DOHH2 (cell line): ENCODE data around the gene ARRDC2.

Source experiments
- H3F3A ChIP-seq: fragments of 200-600 bp; sonication (generic), shearing (Covaris generic); 2 replicates; pipeline ENCODE4 v1.6.0; 2016; ENCODE audit warnings: antibody characterized with exemption, mild to moderate bottlenecking; ENCODE audit not compliant: control insufficient read depth, insufficient read depth
- H3K27ac ChIP-seq: fragments of 200-600 bp; sonication (generic); 2 replicates; pipeline ENCODE4 v1.5.1; 2014; ENCODE audit warnings: low read depth, mild to moderate bottlenecking, low read length, moderate library complexity
- H3K27me3 ChIP-seq: fragments of 200-600 bp; sonication (generic); 2 replicates; pipeline ENCODE4 v1.6.1; 2014; ENCODE audit warnings: mild to moderate bottlenecking, low read length, mixed read lengths; ENCODE audit not compliant: control insufficient read depth
- H3K36me3 ChIP-seq: fragments of 200-600 bp; sonication (generic); 2 replicates; pipeline ENCODE4 v1.6.1; 2014; ENCODE audit warnings: mild to moderate bottlenecking, low read length, moderate library complexity, mixed read lengths; ENCODE audit not compliant: control insufficient read depth
- H3K4me1 ChIP-seq: fragments of 200-600 bp; sonication (generic); 2 replicates; pipeline ENCODE4 v1.6.1; 2014; ENCODE audit warnings: mild to moderate bottlenecking, low read length, mixed read lengths; ENCODE audit not compliant: control insufficient read depth
- H3K4me2 ChIP-seq: fragments of 200-600 bp; sonication (generic); 2 replicates; pipeline ENCODE4 v1.6.0; 2014; ENCODE audit warnings: mild to moderate bottlenecking, low read length, moderate library complexity
- H3K4me3 ChIP-seq: fragments of 200-600 bp; sonication (generic); 2 replicates; pipeline ENCODE4 v1.5.1; 2014; ENCODE audit warnings: mild to moderate bottlenecking, low read length, mixed read lengths
- H3K79me2 ChIP-seq: fragments of 200-600 bp; sonication (generic); 2 replicates; pipeline ENCODE4 v1.6.1; 2014; ENCODE audit warnings: mild to moderate bottlenecking, low read length, mixed read lengths; ENCODE audit not compliant: control insufficient read depth
- H3K9me2 ChIP-seq: fragments of 200-600 bp; sonication (generic); replicated peaks from 2 replicates; pipeline ENCODE4 v1.6.1; 2014; ENCODE audit warnings: mild to moderate bottlenecking, low read length, mixed read lengths; ENCODE audit not compliant: control insufficient read depth
- H3K9me3 ChIP-seq: fragments of 200-600 bp; sonication (generic); 2 replicates; pipeline ENCODE4 v1.6.1; 2014; ENCODE audit warnings: antibody characterized with exemption, low read length, mixed read lengths; ENCODE audit not compliant: control insufficient read depth, insufficient read depth
- H4K20me1 ChIP-seq: fragments of 200-600 bp; sonication (generic); 2 replicates; pipeline ENCODE4 v1.6.0; 2014; ENCODE audit warnings: low read depth, mild to moderate bottlenecking, antibody characterized with exemption, low read length, moderate library complexity; ENCODE audit not compliant: control insufficient read depth, insufficient read depth
- EZH2phosphoT487 ChIP-seq: fragments of 200-600 bp; sonication (generic); IDR thresholded peaks from 2 replicates; pipeline ENCODE4 v1.6.1; 2017; ENCODE audit warnings: borderline replicate concordance, mild to moderate bottlenecking, antibody characterized with exemption, low read length, moderate library complexity, mixed read lengths
- TF ChIP-seq, protein P1 (sequence below): fragments of 200-600 bp; sonication (generic); IDR thresholded peaks from one replicate; pipeline ENCODE4 v1.5.1; 2014; ENCODE audit warnings: antibody characterized with exemption, mild to moderate bottlenecking, low read depth, low read length; ENCODE audit not compliant: poor library complexity, severe bottlenecking

Gene ARRDC2

GRCh38 chr19:17997969-17998826 lies 9.8 kb upstream of the ARRDC2 start:
- peak overlapping the region; percentile 66 for H3K4me2 ChIP-seq
- H4K20me1 ChIP-seq: no peaks in the 10 kb centered on the region
- H3K27me3 ChIP-seq: no peaks in the 10 kb centered on the region
- no peaks in the 10 kb centered on the region for H3K9me3 ChIP-seq
- peak overlapping the region; percentile 55 for H3K27ac ChIP-seq
- peaks cover 4% of the 10 kb centered on the region; the same call in 1 of the 2 replicates for H3K36me3 ChIP-seq
- no peak for TF ChIP-seq EZH2phosphoT487
- TF ChIP-seq, protein P1, sequence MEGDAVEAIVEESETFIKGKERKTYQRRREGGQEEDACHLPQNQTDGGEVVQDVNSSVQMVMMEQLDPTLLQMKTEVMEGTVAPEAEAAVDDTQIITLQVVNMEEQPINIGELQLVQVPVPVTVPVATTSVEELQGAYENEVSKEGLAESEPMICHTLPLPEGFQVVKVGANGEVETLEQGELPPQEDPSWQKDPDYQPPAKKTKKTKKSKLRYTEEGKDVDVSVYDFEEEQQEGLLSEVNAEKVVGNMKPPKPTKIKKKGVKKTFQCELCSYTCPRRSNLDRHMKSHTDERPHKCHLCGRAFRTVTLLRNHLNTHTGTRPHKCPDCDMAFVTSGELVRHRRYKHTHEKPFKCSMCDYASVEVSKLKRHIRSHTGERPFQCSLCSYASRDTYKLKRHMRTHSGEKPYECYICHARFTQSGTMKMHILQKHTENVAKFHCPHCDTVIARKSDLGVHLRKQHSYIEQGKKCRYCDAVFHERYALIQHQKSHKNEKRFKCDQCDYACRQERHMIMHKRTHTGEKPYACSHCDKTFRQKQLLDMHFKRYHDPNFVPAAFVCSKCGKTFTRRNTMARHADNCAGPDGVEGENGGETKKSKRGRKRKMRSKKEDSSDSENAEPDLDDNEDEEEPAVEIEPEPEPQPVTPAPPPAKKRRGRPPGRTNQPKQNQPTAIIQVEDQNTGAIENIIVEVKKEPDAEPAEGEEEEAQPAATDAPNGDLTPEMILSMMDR: peak; percentile 69
- peak overlapping the region; percentile 72 for H3K4me3 ChIP-seq
- peaks cover 44% of the 10 kb centered on the region for H3K4me1 ChIP-seq
- H3F3A ChIP-seq: peaks cover 2% of the 10 kb centered on the region; the same call in 1 of the 2 replicates
- H3K79me2 ChIP-seq: peaks cover 19% of the 10 kb centered on the region
- H3K9me2 ChIP-seq: no peaks in the 10 kb centered on the region

DNA sequence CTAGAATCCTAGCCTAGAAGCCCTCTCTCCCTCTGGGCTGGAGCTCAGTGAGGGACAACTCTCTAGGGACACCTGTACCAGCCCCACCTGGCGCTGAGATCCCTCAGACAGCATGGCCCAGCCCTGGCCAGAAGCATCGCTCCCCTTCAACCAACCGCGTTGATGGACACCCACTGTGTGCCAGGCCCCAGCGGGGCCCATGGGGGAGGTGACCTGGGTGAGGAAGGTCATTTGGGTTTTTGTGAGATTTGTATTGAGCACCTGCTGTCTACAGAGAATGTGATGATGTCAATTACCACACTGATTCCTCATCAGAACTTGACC lies 9.2 kb upstream of the ARRDC2 start:
- no peak for TF ChIP-seq EZH2phosphoT487
- TF ChIP-seq, protein P1: no peak
- Histone ChIP-seq H4K20me1 (no peaks in the 10 kb centered on the region), H3K4me3 (no peak overlapping the region), H3K27ac (no peak overlapping the region), H3K9me2 (no peaks in the 10 kb centered on the region), H3K4me2 (no peak overlapping the region), H3K27me3 (no peaks in the 10 kb centered on the region), H3K4me1 (peaks cover 44% of the 10 kb centered on the region), H3K9me3 (no peaks in the 10 kb centered on the region), H3K79me2 (peaks cover 24% of the 10 kb centered on the region), H3F3A (peaks cover 2% of the 10 kb centered on the region; the same call in 1 of the 2 replicates), H3K36me3 (peaks cover 5% of the 10 kb centered on the region; the same call in 1 of the 2 replicates)

GRCh38 chr19:17999684-18000479 lies 8.1 kb upstream of the ARRDC2 start:
- Histone ChIP-seq H3K4me2 (peak overlapping the region; percentile 58), H3K9me2 (no peaks in the 10 kb centered on the region), H4K20me1 (no peaks in the 10 kb centered on the region), H3F3A (peaks cover 2% of the 10 kb centered on the region; the same call in 1 of the 2 replicates), H3K79me2 (peaks cover 25% of the 10 kb centered on the region), H3K27me3 (no peaks in the 10 kb centered on the region), H3K4me1 (peaks cover 42% of the 10 kb centered on the region), H3K4me3 (peak overlapping the region; percentile 77), H3K27ac (peak overlapping the region; percentile 48), H3K36me3 (peaks cover 5% of the 10 kb centered on the region; the same call in 1 of the 2 replicates), H3K9me3 (no peaks in the 10 kb centered on the region)
- no peak for TF ChIP-seq EZH2phosphoT487
- TF ChIP-seq, protein P1: no peak
